Smooth muscle cell of the brain vasculature (primary cell): Measurements from ENCODE around the gene EHF.
"Not testable (repeated sequence)": the region's sequence is repeated elsewhere in the genome, so short reads cannot be mapped to it uniquely, and the experiment has no call there.

Experiments used
- DNase-seq: peaks from one replicate; pipeline ENCODE4 v3.0.0-alpha.2; 2012; ENCODE audit warnings: low read depth, low spot score

Gene EHF

GRCh38 chr11:34620820-34621792 lies at the start of gene EHF:
Gene EHF (plus strand): TSS chr11:34621093. CDS start chr11:34642631, 21,538 bp downstream.
- no peak for DNase-seq

GRCh38 chr11:34573537-34573936 lies 47.4 kb upstream of the EHF start:
- no peak for DNase-seq

- no peak for DNase-seq
These were observed 45.6 kb upstream of the EHF start for GRCh38 chr11:34575261-34575660.

DNA sequence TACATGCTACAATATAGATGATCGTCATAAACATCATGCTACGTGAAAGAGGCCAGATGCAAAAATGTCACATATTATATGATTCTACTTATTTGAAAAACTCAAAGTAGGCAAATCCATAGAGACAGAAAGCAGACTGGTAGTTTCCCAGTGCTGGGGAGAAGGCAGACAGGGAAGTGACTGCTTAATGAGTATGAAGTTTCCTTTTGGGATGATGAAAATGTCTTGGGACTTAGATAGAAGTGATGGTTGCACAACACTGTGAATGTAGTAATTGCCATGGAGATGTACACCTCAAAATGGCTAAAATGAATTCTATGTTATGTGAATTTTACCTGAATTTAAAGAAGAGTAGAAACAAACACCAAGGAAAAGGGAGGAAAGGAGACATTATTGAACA lies 45.2 kb upstream of the EHF start:
- DNase-seq, result no peak

GRCh38 chr11:34576331-34576730 lies 44.6 kb upstream of the EHF start:
- no peak for DNase-seq

GRCh38 chr11:34583818-34584217 lies 37.1 kb upstream of the EHF start:
- DNase-seq, result no peak

DNA sequence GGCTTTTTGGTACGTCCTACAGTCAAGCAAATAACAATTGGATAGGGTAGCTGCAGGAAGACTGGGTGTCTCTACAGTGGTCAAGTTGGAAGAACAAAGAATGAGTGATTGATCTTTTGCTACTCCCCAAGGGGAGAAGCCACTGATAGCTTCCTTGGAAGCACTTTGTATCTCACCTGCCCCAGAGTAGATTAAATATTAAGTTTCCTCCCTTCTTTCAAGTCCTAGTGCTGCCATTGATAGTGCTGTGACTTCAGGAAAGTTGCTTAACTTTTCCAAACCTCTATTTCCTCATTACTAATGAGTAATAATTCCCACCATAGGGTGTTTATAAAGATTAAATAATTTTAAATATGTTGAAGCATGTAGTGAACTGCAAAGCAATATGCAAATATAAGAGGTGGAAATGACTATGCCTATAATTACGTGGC lies 35.6 kb upstream of the EHF start:
- no peak for DNase-seq

- peak; percentile 43 for DNase-seq
These were observed 35.0 kb upstream of the EHF start for GRCh38 chr11:34585735-34586487.

DNA sequence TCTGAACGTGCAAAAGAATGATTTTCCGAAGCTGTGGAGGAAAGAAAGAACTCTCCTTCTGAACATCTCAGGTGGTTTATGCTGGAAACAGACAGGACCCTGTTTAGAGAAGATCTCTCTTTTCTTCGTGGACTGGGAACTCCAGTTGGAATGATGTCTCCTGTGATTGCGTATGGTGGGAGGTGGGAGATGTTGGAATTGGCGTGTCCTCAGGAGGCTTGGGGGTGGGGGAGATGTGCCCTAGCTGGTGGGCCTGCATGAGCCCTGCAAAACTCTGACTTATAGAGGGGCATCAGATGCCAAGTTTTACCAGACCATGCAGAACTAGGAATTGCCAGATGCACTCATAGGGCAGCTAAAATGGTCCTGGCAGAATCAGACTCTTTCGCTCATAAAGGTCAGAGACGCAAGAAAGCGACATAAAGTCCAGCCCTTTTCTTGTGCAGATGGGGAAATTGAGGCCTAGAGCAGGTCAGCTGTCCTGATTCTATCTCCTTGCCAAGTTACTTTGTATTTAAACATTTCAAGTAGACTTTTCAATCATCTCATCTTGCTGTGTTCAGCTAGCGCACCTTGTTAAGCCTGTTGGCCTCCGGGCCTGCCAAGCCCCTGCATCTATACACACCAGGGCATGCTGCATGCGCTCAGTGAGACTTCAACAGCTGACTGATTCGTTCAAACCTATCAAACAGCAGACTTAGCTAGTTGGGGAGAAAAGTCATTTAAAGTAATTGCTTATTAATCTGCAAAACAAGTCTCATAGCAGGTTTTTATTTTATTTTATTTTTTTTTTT lies 34.2 kb upstream of the EHF start:
- no peak for DNase-seq

DNA sequence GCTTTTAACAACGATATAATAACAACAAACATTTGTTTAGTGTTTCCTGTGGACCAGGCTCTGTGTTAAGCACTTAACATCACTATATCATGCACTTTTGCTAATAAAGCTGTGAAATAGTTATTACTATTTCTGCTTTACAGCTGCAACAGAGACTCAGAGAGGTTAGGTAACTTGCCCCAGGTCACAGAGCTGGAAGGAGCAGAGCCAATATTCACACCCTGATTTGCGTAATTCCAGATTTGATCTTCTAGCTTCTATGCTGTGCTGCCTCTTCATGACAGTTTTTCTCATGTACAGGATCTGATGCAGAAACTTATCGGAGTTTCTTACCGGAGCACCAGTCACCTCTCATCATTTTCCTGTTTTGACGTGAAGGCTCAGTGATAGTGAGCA lies 33.6 kb upstream of the EHF start:
- DNase-seq, result no peak

GRCh38 chr11:34588023-34588422 lies 32.9 kb upstream of the EHF start:
- no peak for DNase-seq

- no peak for DNase-seq
These were observed 32.2 kb upstream of the EHF start for GRCh38 chr11:34588701-34589100.

GRCh38 chr11:34589177-34589576 lies 31.7 kb upstream of the EHF start:
- not testable (repeated sequence) for DNase-seq

DNA sequence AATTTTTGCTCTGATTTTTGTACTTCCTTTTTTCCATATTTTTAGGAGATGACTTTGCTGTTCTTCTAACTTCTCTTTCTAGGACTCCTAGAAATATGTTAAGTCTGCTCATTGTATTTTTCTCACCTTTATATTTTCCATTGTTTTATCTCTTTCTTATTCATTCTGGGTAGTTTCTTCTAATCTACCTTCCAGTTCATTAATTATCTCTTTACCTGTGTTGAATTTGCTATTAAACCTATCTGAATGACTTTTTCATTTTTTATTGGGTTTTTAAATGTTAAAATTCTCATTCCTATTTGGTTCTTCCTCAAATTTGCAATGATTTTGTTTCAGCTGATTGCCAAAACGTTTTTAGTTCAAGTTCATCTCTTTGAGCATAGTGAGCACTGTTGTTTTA lies 27.8 kb upstream of the EHF start:
- no peak for DNase-seq

- DNase-seq, result no peak
These were observed 26.3 kb upstream of the EHF start for GRCh38 chr11:34594603-34595002.

DNA sequence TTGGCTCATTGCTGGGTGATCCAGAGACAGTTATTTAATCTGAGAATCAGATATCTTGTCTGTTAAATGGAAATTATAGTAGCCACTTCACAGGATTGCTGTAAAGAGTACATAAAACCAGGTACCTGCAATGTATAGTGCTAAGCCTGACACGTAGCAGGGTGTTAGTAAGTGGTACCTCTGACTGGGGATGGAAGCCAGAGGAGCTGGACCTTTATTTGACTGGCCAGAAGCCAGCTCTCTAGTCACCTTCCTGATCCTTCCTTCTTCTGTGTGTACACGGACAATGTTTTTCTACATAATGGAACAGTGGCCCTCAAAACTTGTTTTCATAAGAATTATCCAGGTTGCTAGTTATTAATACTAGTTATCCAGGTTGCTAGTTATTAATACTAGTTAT lies 25.5 kb upstream of the EHF start:
- no peak for DNase-seq

GRCh38 chr11:34595960-34596644 lies 24.8 kb upstream of the EHF start:
- no peak for DNase-seq

DNA sequence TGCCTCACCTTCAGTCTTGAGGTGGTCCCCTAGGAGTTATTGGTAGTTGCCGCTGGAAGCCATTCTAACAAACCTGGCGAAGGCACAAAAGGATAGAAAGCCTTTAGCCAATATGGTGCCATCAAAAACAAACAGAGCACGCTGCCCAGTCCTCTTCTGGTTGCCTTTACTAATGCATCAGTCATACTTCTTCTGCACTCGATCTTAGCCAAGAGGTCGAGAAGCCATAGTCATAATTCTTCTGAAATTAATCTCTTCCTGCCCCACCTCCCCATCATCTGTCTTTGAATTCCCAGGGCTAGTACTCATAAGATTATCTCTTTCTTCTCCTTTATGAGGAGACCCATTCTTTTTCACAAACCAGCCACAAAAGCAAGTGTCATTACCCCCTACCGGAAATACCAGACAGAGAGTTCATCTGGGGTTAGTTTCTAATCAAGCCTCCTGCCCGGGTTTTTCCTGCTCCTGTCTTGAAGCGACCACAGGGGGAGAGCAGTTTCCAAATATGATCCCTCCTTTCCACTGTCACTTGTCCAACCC lies 21.4 kb upstream of the EHF start:
- no peak for DNase-seq

DNA sequence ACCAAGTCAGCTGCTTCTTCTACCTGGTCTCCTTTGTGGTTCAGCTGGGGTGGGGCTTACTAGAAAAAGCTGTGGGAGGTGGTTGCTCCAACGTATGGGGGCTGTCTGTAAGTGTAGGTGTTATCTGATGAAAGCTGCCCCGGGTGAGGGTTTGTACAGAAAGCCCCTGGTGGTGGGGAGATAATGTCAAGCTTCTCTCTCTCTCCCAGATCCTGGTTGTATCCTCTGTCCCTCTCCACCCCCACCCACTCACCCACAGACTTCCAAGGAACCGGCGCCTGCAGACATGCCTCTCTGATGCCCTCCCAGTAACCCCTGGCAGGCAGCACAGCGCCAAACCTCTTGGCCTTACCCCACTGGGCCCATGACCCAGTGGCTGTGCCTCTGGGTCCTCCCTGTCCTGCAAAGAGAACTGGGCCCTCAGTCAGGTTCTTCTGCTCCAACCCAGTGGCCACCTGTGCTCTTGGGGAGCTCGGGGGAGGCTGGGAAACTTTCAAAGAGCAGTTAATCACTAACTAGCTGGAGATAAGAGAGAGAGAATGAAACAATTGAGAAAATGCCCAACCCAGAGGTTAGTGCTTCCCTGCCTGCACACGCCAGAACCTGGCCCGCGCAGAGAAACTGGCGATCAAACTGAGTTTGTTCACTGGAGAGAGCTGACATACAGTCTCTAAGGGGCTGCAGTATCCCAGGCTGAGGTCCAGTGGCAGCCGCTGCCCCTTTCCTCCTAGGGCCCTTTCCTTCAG lies 20.4 kb upstream of the EHF start:
- DNase-seq, result no peak

DNA sequence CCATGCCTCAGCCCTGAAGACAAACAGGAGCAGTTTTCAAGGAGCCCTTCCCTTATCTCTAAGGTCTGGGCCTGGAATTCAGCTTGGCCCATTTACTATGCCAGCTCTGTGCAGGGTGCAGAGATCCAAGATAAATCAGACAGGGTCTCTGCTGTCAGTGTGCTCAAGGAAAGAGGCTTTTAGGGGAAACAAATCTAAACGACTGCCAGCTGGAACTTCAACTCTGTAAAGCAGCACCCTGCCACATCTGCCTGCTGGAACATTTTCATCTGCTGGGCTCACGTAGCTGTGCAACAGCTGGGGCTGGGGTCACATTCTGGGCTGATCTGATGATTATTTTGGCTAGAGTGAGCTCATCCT lies 19.8 kb upstream of the EHF start:
- DNase-seq, result no peak
